GM12873 (cell line): ENCODE measurements around the gene CNTNAP2.

Experiments
- CTCF ChIP-seq: IDR thresholded peaks from 2 replicates; pipeline ENCODE4 v1.5.1; 2012; ENCODE audit warnings: low read depth, mild to moderate bottlenecking, moderate library complexity, low read length, control low read depth; ENCODE audit not compliant: insufficient read depth; ENCODE audit errors: missing control alignments

The CNTNAP2 gene

GRCh38 chr7:146388928-146389327, 272.3 kb downstream of the CNTNAP2 start:
- TF ChIP-seq CTCF: no peak

- no peak for TF ChIP-seq CTCF
These were observed 276.7 kb downstream of the CNTNAP2 start for GRCh38 chr7:146393346-146393745.

GRCh38 chr7:146397141-146397540, 280.5 kb downstream of the CNTNAP2 start:
- no peak for TF ChIP-seq CTCF

- TF ChIP-seq CTCF: no peak
These were observed 285.3 kb downstream of the CNTNAP2 start for GRCh38 chr7:146401939-146402338.

- TF ChIP-seq CTCF: no peak
These were observed 289.1 kb downstream of the CNTNAP2 start for GRCh38 chr7:146405737-146406136.

GRCh38 chr7:146411975-146412374, 295.4 kb downstream of the CNTNAP2 start:
- TF ChIP-seq CTCF: no peak

- TF ChIP-seq CTCF: no peak
These were observed 296.2 kb downstream of the CNTNAP2 start for GRCh38 chr7:146412781-146413180.

- TF ChIP-seq CTCF: no peak
These were observed 297.8 kb downstream of the CNTNAP2 start for GRCh38 chr7:146414373-146414772.
